Endothelial cell of umbilical vein (primary cell): ENCODE measurements around the gene TOM1L2. TPM values are rescaled to one million over a fixed set of nuclear protein-coding genes. Genes with fewer than 3 reads are reported as not detected.

Experiments used
- BruUV-seq: library from RNA; stranded (reverse); fragments of 400-500 nt; replicated peaks from 2 replicates; lab custom pipeline; 2021; lab: Mats Ljungman, UMichigan
- CTCF ChIA-PET: fragments of 300-600, 350-600 bp; sonication (Branson Sonifier 250); formaldehyde crosslinking; loops from one replicate; lab custom pipeline; 2021; ENCODE audit warnings: antibody characterized with exemption, inconsistent platforms; lab: Charles Lee
- POLR2A ChIA-PET: fragments of 300-600, 350-600 bp; sonication (Branson Sonifier 250); formaldehyde crosslinking; loops from one replicate; lab custom pipeline; 2021; ENCODE audit warnings: antibody characterized with exemption, inconsistent platforms; lab: Charles Lee
- DNase-seq: peaks from one replicate; pipeline ENCODE4 v3.0.0-alpha.2; 2011; ENCODE audit warnings: low read depth, low spot score
- FAIRE-seq: peaks from 2 replicates; lab custom pipeline; 2011; peaks lifted over from hg19 to GRCh38; lab: Jason Lieb, UNC
- H2AFZ ChIP-seq: 2 replicates; pipeline ENCODE4 v1.6.0; 2012; ENCODE audit warnings: low read depth, low read length, control low read depth, inconsistent platforms
- H3K27ac ChIP-seq: 2 replicates; pipeline ENCODE4 v1.5.1; 2011; ENCODE audit warnings: low read depth, mild to moderate bottlenecking, control low read depth, low read length, moderate library complexity; ENCODE audit not compliant: insufficient read depth
- H3K27me3 ChIP-seq, 2 experiments: 2 replicates each; pipeline versions ENCODE4 v1.6.0 to v1.6.1; 2011; ENCODE audit warnings: low read length in 2 of 2, mixed read lengths in 1 of 2; ENCODE audit not compliant: control insufficient read depth in 2 of 2, insufficient read depth in 2 of 2
- H3K36me3 ChIP-seq, 2 experiments: 2 replicates in 1 of 2; 3 replicates in 1 of 2; pipeline ENCODE4 v1.5.1; 2011; ENCODE audit warnings: low read length in 2 of 2, mild to moderate bottlenecking in 1 of 2, moderate library complexity in 1 of 2; ENCODE audit not compliant: control insufficient read depth in 2 of 2, insufficient read depth in 2 of 2; ENCODE audit errors: extremely low read depth in 1 of 2
- H3K4me1 ChIP-seq: 3 replicates; pipeline ENCODE4 v1.5.1; 2011; ENCODE audit warnings: mild to moderate bottlenecking, low read length; ENCODE audit not compliant: control insufficient read depth, insufficient read depth; ENCODE audit errors: extremely low read depth
- H3K4me2 ChIP-seq: 2 replicates; pipeline ENCODE4 v1.6.1; 2011; ENCODE audit warnings: low read length, control low read depth, mixed read lengths; ENCODE audit not compliant: insufficient read depth
- H3K4me3 ChIP-seq, 3 experiments: fragments of 200-600 bp in 1 of 3; sonication (generic), shearing (Covaris generic) in 1 of 3; replicated peaks in 1 of 3; 2 replicates each; pipeline ENCODE4 v1.5.1; 2011 to 2016; ENCODE audit warnings: control low read depth in 3 of 3, low read length in 3 of 3, mild to moderate bottlenecking in 2 of 3, inconsistent platforms in 1 of 3, low read depth in 1 of 3, moderate library complexity in 1 of 3; ENCODE audit not compliant: insufficient read depth in 1 of 3
- H3K79me2 ChIP-seq: 2 replicates; pipeline ENCODE4 v1.6.0; 2012; ENCODE audit warnings: low read length, inconsistent platforms; ENCODE audit not compliant: control insufficient read depth, insufficient read depth
- H3K9ac ChIP-seq: replicated peaks from 2 replicates; pipeline ENCODE3; 2011; ENCODE audit warnings: low read length, control low read depth; ENCODE audit not compliant: insufficient read depth; ENCODE audit errors: extremely low read depth
- H3K9me1 ChIP-seq: replicated peaks from 3 replicates; pipeline ENCODE4 v1.6.0; 2011; ENCODE audit warnings: mild to moderate bottlenecking, low read length; ENCODE audit not compliant: control insufficient read depth, insufficient read depth; ENCODE audit errors: extremely low read depth
- H3K9me3 ChIP-seq: replicated peaks from 2 replicates; pipeline ENCODE4 v1.5.1; 2012; ENCODE audit warnings: low read length, inconsistent platforms; ENCODE audit not compliant: control insufficient read depth, insufficient read depth
- H4K20me1 ChIP-seq: replicated peaks from 2 replicates; pipeline ENCODE3; 2011; ENCODE audit warnings: mild to moderate bottlenecking, low read length; ENCODE audit not compliant: control insufficient read depth, insufficient read depth; ENCODE audit errors: extremely low read depth
- EZH2 ChIP-seq: IDR thresholded peaks from 2 replicates; pipeline ENCODE4 v1.6.1; 2012; ENCODE audit warnings: borderline replicate concordance, low read depth, mild to moderate bottlenecking, moderate library complexity, low read length, inconsistent platforms; ENCODE audit not compliant: severe bottlenecking
- FOS ChIP-seq: IDR thresholded peaks from 2 replicates; pipeline ENCODE4 v1.6.1; 2011; ENCODE audit warnings: mild to moderate bottlenecking, low read length, moderate library complexity, borderline replicate concordance; ENCODE audit not compliant: insufficient read depth
- GATA2 ChIP-seq: IDR thresholded peaks from 2 replicates; pipeline ENCODE4 v1.7.0; 2011; ENCODE audit warnings: low read depth, mild to moderate bottlenecking, moderate library complexity, mixed read lengths, low read length; ENCODE audit not compliant: insufficient read length, insufficient read depth
- JUN ChIP-seq: IDR thresholded peaks from 2 replicates; pipeline ENCODE4 v1.6.1; 2011; ENCODE audit warnings: borderline replicate concordance, low read depth; ENCODE audit not compliant: insufficient read length, insufficient read depth
- MAX ChIP-seq: IDR thresholded peaks from 2 replicates; pipeline ENCODE4 v1.6.1; 2011; ENCODE audit not compliant: insufficient read depth, insufficient read length
- MYC ChIP-seq: IDR thresholded peaks from one replicate; pipeline ENCODE4 v1.6.1; 2011; ENCODE audit warnings: mild to moderate bottlenecking, low read depth, low read length
- POLR2A ChIP-seq: IDR thresholded peaks from 2 replicates; pipeline ENCODE4 v1.6.1; 2012; ENCODE audit warnings: low read depth, mild to moderate bottlenecking, control low read depth, low read length
- POLR2AphosphoS5 ChIP-seq: IDR thresholded peaks from 2 replicates; pipeline ENCODE4 v1.6.1; 2012; ENCODE audit warnings: low read depth, mild to moderate bottlenecking, control low read depth, low read length, moderate library complexity; ENCODE audit not compliant: insufficient read depth
- dilution Hi-C: fragments of 300-500 bp; cut with MboI; formaldehyde crosslinking; loops from one replicate; pipeline ENCODE4 v1.15.0; 2019; ENCODE audit warnings: low sequenced_read_pairs; ENCODE audit not compliant: extremely low pct_ligation_motif_present
- intact Hi-C: fragments of 100-400 bp; cut with micrococcal nuclease; formaldehyde crosslinking; loops from one replicate; pipeline ENCODE4 v1.10.0; 2022
- polyA plus RNA-seq, 4 experiments: library from polyadenylated mRNA; depleted of rRNA in 3 of 4; stranded (reverse) in 3 of 4; unstranded in 1 of 4; fragments of >200 nt; gene quantifications; 2 replicates each; pipeline versions ENCODE4 v1.2.1 to v1.2.3, GENCODE V29; 2011 to 2012; ENCODE audit warnings: missing spikeins in 1 of 4
- total RNA-seq: library from RNA; stranded (reverse); gene quantifications from 2 replicates; pipeline ENCODE4 v1.2.3, GENCODE V29; 2021
- TF ChIP-seq, protein P1 (sequence below), 2 donors: IDR thresholded peaks; 1 replicate in 1 of 2; 2 replicates in 1 of 2; pipeline ENCODE4 v1.5.1; 2011; ENCODE audit warnings: low read length in 2 of 2, mild to moderate bottlenecking in 2 of 2, moderate library complexity in 2 of 2, control low read depth in 1 of 2, inconsistent platforms in 1 of 2, low read depth in 1 of 2; ENCODE audit not compliant: insufficient read depth in 1 of 2; ENCODE audit errors: extremely low read depth in 1 of 2

Gene TOM1L2
- total and polyA plus RNA-seq, 2 donors (not counting 3 experiments of a cell fraction or from before 2014, with no cell fraction given): 31.7 to 37.6 TPM

- no peak overlapping the region for H3K4me2 ChIP-seq
- POLR2A ChIA-PET: interaction anchor here (0.6 kb wide), 1 partner anchor 43 kb away, joined by 3 read pairs; no protein-coding TSS in a partner anchor
- DNase-seq (no peak), FAIRE-seq (no peak)
- H2AFZ ChIP-seq: no peak overlapping the region
- no peak overlapping the region for H3K9ac ChIP-seq
- no peaks in the 10 kb centered on the region for H3K27me3 ChIP-seq
- no peak overlapping the region for H3K27ac ChIP-seq
- H3K79me2 ChIP-seq: no peaks in the 10 kb centered on the region
- H3K9me3 ChIP-seq: no peaks in the 10 kb centered on the region
- H3K4me3 ChIP-seq: no peak overlapping the region
- peaks cover 23% of the 10 kb centered on the region for H3K4me1 ChIP-seq
- no peaks in the 10 kb centered on the region for H4K20me1 ChIP-seq
- no peaks in the 10 kb centered on the region for H3K36me3 ChIP-seq
- BruUV-seq: no TSS peak
- CTCF ChIA-PET: interaction anchor here (1.0 to 1.4 kb wide), 2 partner anchors 9 to 30 kb away, joined by 3 to 9 read pairs; no protein-coding TSS in a partner anchor
- no peaks in the 10 kb centered on the region for H3K9me1 ChIP-seq
- dilution Hi-C loops: no loop called here
- no peak for TF ChIP-seq MAX
- no peak for TF ChIP-seq GATA2
- TF ChIP-seq MYC: no peak
- TF ChIP-seq JUN: no peak
- TF ChIP-seq POLR2A: no peak
- no peak for TF ChIP-seq FOS
- TF ChIP-seq, protein P1, sequence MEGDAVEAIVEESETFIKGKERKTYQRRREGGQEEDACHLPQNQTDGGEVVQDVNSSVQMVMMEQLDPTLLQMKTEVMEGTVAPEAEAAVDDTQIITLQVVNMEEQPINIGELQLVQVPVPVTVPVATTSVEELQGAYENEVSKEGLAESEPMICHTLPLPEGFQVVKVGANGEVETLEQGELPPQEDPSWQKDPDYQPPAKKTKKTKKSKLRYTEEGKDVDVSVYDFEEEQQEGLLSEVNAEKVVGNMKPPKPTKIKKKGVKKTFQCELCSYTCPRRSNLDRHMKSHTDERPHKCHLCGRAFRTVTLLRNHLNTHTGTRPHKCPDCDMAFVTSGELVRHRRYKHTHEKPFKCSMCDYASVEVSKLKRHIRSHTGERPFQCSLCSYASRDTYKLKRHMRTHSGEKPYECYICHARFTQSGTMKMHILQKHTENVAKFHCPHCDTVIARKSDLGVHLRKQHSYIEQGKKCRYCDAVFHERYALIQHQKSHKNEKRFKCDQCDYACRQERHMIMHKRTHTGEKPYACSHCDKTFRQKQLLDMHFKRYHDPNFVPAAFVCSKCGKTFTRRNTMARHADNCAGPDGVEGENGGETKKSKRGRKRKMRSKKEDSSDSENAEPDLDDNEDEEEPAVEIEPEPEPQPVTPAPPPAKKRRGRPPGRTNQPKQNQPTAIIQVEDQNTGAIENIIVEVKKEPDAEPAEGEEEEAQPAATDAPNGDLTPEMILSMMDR (IDR thresholded peaks at IDR 0.05; ENCODE audit: extremely low read depth in 1 of 2, insufficient read depth in 1 of 2, low read depth in 1 of 2, low read length in 2 of 2): no peak
- TF ChIP-seq POLR2AphosphoS5: no peak
- no peak for TF ChIP-seq EZH2
- intact Hi-C loops: no loop called here
Observed at GRCh38 chr17:17926036-17926435, 46.2 kb downstream of the TOM1L2 start.
